GM12878 (cell line): ENCODE measurements around the gene ELK4. TPM values are rescaled to one million over a fixed set of nuclear protein-coding genes. Genes with fewer than 3 reads are reported as not detected.

Experiments
- ATAC-seq: fragments of 200-7000 bp; cut with Tn5 transposase; 3 replicates; pipeline ENCODE4 v1.9.1; 2020; ENCODE audit warnings: mild to moderate bottlenecking, moderate library complexity
- BruUV-seq: library from RNA; stranded (reverse); fragments of 400-500 nt; replicated peaks from 2 replicates; lab custom pipeline; 2021; lab: Mats Ljungman, UMichigan
- CTCF ChIA-PET: fragments of 300-600 bp; sonication (Branson Sonifier 250); formaldehyde crosslinking; extraction: SDS; loops from one replicate; lab custom pipeline; 2021; ENCODE audit warnings: inconsistent platforms; lab: Yijun Ruan, JAX
- POLR2A ChIA-PET: fragments of 350-600 bp; formaldehyde crosslinking; extraction: SDS; loops from one replicate; lab custom pipeline; 2021; ENCODE audit warnings: inconsistent platforms; lab: Charles Lee
- RAD21 ChIA-PET: fragments of 300-600 bp; sonication (Branson Sonifier 250); formaldehyde crosslinking; loops from one replicate; lab custom pipeline; 2023; ENCODE audit warnings: antibody characterized with exemption; ENCODE audit not compliant: unreplicated experiment; lab: Charles Lee
- SMC1A ChIA-PET: fragments of 300-600 bp; sonication (Branson Sonifier 250); formaldehyde crosslinking; loops from one replicate; lab custom pipeline; 2023; ENCODE audit not compliant: unreplicated experiment, uncharacterized antibody; lab: Charles Lee
- DNase-seq: peaks from one replicate; pipeline ENCODE4 v3.0.0-alpha.2; 2011; ENCODE audit warnings: low read depth, low spot score
- FAIRE-seq: peaks from 3 replicates; lab custom pipeline; 2011; peaks lifted over from hg19 to GRCh38; lab: Jason Lieb, UNC
- H2AFZ ChIP-seq: 2 replicates; pipeline ENCODE4 v1.6.0; 2011; ENCODE audit warnings: low read depth, low read length, control low read depth; ENCODE audit not compliant: control insufficient read depth
- H3K27ac ChIP-seq: 2 replicates; pipeline ENCODE4 v1.5.1; 2011; ENCODE audit warnings: control low read depth; ENCODE audit not compliant: control insufficient read depth, insufficient read depth
- H3K27me3 ChIP-seq, 2 experiments: replicated peaks in 1 of 2; 2 replicates each; pipeline versions ENCODE4 v1.6.0 to v1.6.1; 2011; ENCODE audit warnings: low read length in 1 of 2; ENCODE audit not compliant: control insufficient read depth in 2 of 2, insufficient read depth in 2 of 2
- H3K36me3 ChIP-seq, 2 experiments: 2 replicates each; pipeline ENCODE4 v1.5.1; 2011; ENCODE audit warnings: low read length in 1 of 2; ENCODE audit not compliant: control insufficient read depth in 2 of 2, insufficient read depth in 2 of 2
- H3K4me1 ChIP-seq: 2 replicates; pipeline ENCODE4 v1.6.1; 2011; ENCODE audit warnings: mild to moderate bottlenecking, low read length, moderate library complexity, mixed read lengths; ENCODE audit not compliant: control insufficient read depth, insufficient read depth
- H3K4me2 ChIP-seq: 2 replicates; pipeline ENCODE4 v1.6.0; 2011; ENCODE audit warnings: control low read depth; ENCODE audit not compliant: control insufficient read depth, insufficient read depth
- H3K4me3 ChIP-seq: fragments of 200-600 bp; sonication (generic); 2 replicates; pipeline ENCODE4 v1.5.1; 2016
- H3K79me2 ChIP-seq: 2 replicates; pipeline ENCODE4 v1.6.0; 2011; ENCODE audit warnings: low read length; ENCODE audit not compliant: control insufficient read depth, insufficient read depth
- H3K9ac ChIP-seq: 2 replicates; pipeline ENCODE4 v1.8.0; 2011; ENCODE audit warnings: low read length, control low read depth, mixed read lengths; ENCODE audit not compliant: control insufficient read depth, insufficient read depth
- H3K9me3 ChIP-seq: replicated peaks from 3 replicates; pipeline ENCODE4 v1.5.1; 2011; ENCODE audit warnings: mild to moderate bottlenecking, low read length; ENCODE audit not compliant: control insufficient read depth, insufficient read depth
- H4K20me1 ChIP-seq: 2 replicates; pipeline ENCODE4 v1.6.0; 2011; ENCODE audit not compliant: control insufficient read depth, insufficient read depth
- BHLHE40 ChIP-seq, 2 experiments: fragments of 450-650 bp in 1 of 2; IDR thresholded peaks; 2 replicates each; pipeline ENCODE4 v1.6.1; 2011 to 2017; ENCODE audit warnings: low read depth in 2 of 2, borderline replicate concordance in 1 of 2, improper control_type of control experiment in 1 of 2, low read length in 1 of 2, mild to moderate bottlenecking in 1 of 2
- BRCA1 ChIP-seq: IDR thresholded peaks from 2 replicates; pipeline ENCODE4 v1.6.1; 2011; ENCODE audit warnings: low read depth, low read length, improper control_type of control experiment
- MTA2 ChIP-seq: fragments of 450-650 bp; IDR thresholded peaks from 2 replicates; pipeline ENCODE4 v1.6.1; 2016; ENCODE audit warnings: low read depth, mild to moderate bottlenecking, moderate library complexity
- MTA3 ChIP-seq: IDR thresholded peaks from 2 replicates; pipeline ENCODE4 v1.6.1; 2012; ENCODE audit warnings: low read length, inconsistent platforms, borderline replicate concordance
- WRNIP1 ChIP-seq: IDR thresholded peaks from 2 replicates; pipeline ENCODE4 v1.6.1; 2011; ENCODE audit warnings: low read depth, low read length, improper control_type of control experiment, borderline replicate concordance
- WGBS: methylation state at CpG from one replicate; pipeline ENCODE4 v1.1.6; 2016; ENCODE audit warnings: low lambda C conversion rate; ENCODE audit not compliant: insufficient replicate concordance, insufficient coverage; ENCODE audit errors: missing lambda C conversion rate; 5-methylcytosine and 5-hydroxymethylcytosine counted together
- in situ Hi-C: fragments of 300-500 bp; cut with MboI; formaldehyde crosslinking; loops from 9 replicates; pipeline ENCODE4 v1.14.3; 2018; ENCODE audit warnings: mixed read lengths
- intact Hi-C: fragments of 100-400 bp; cut with micrococcal nuclease; formaldehyde crosslinking; loops from one replicate; pipeline ENCODE4 v1.14.2; 2022; ENCODE audit not compliant: unreplicated experiment
- polyA plus RNA-seq, 11 experiments: library from polyadenylated mRNA; depleted of rRNA in 4 of 11; unstranded in 6 of 11; stranded (reverse) in 5 of 11; fragments of >200 nt; fragmentation: Nextera tagmentation in 4 of 11; fragmentation: Illumina TruSeq in 1 of 11; extraction: Ambion mirVana in 4 of 11; extraction: Trizol in 1 of 11; gene quantifications; 1 replicate in 1 of 11; 2 replicates in 10 of 11; pipeline versions ENCODE4 v1.2.1 to v1.2.3, GENCODE V29; 2011 to 2016; ENCODE audit warnings: inconsistent platforms in 2 of 11, missing spikeins in 2 of 11, low read depth in 1 of 11
- total RNA-seq, 4 experiments: library from RNA; depleted of rRNA in 3 of 4; stranded (reverse); fragments of >200 nt in 3 of 4; fragmentation: Illumina TruSeq in 1 of 4; extraction: Trizol in 1 of 4; gene quantifications; 2 replicates each; pipeline versions ENCODE4 v1.2.1 to v1.2.3, GENCODE V29; 2013 to 2021
- TF ChIP-seq, protein P1 (sequence below): IDR thresholded peaks from 2 replicates; pipeline ENCODE4 v1.6.1; 2011; ENCODE audit warnings: borderline replicate concordance, low read depth, mild to moderate bottlenecking, moderate library complexity, low read length; ENCODE audit not compliant: insufficient read depth, poor library complexity, severe bottlenecking
- TF ChIP-seq, protein P2 (sequence below): fragments of 450-650 bp; formaldehyde crosslinking; IDR thresholded peaks from 2 replicates; pipeline ENCODE4 v1.4.0; 2020; ENCODE audit warnings: mild to moderate bottlenecking, moderate library complexity
- TF ChIP-seq, protein P3 (sequence below): fragments of 150-350 bp; IDR thresholded peaks from 2 replicates; pipeline ENCODE4 v1.6.1; 2016; ENCODE audit warnings: low read depth, low read length

The ELK4 gene
- total and polyA plus RNA-seq, 10 of the 15 experiments (the other 5 are each of a cell fraction or from before 2014, with no cell fraction given), result 5.2 to 71.5 (median 18.5) TPM

DNA sequence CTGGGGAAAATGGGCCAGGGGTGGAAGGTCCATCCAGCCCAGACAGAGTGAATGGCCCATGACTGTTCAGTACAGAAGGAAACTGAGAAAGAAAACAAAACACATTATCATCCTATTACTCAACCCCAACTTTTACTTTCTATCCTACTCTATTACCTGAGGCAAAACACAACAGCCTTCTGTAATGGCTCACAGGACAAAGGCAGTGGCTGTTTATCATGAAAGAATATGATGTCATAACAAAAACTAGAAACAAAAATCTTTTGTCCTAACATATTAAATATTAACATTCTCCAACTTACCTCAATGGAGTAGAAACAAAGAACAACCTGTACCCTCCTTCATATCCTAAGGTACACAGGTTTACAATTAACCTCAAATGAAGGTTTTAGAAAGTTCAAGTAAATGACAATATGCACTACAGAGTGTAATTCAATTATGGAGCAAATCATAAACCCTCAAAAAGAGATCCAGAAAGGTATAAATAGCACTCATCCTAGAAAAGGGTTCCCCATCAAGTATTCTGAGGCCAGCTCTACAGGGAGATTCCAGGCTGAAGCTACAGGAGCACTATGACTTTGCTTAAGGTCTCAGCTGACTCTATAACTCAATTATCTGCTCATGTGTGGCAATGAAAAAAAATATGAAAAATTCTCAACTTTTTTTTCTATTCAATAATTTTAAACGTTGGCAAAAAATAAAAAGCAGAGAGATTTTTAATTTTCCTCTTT, 15.1 kb downstream of the ELK4 start:
- Histone ChIP-seq H3K27ac (peak overlapping the region; percentile 24; the same call in 1 of the 2 replicates), H3K4me1 (peaks cover 5% of the 10 kb centered on the region; the same call in 1 of the 2 replicates), H3K9ac (no peak overlapping the region), H3K9me3 (no peaks in the 10 kb centered on the region), H3K36me3 (peaks cover 10 to 36% of the 10 kb centered on the region in 2 experiments), H3K79me2 (peaks cover 4% of the 10 kb centered on the region), H4K20me1 (no peaks in the 10 kb centered on the region), H3K4me2 (no peak overlapping the region), H3K4me3 (no peak overlapping the region), H3K27me3 (no peaks in the 10 kb centered on the region), H2AFZ (no peak overlapping the region)
- DNase-seq, result no peak
- intact Hi-C loops, result no loop called here
- peak; percentile 96 for ATAC-seq
- POLR2A ChIA-PET, result no interaction called here
- RAD21 ChIA-PET, result interaction anchor here (0.7 to 1.4 kb wide), 4 partner anchors 14 to 25 kb away, joined by 3 to 4 read pairs (median 4); no protein-coding TSS in a partner anchor
- no peak for FAIRE-seq
- 0% methylated on average over 1 of the region's 1 CpG for WGBS
- BruUV-seq, result no TSS peak
- CTCF ChIA-PET, result interaction anchor here (0.9 to 5.6 kb wide), 6 partner anchors 13 to 92 kb away, joined by 3 to 19 read pairs (median 4); partner anchors contain the start of gene ELK4
- in situ Hi-C loops, result no loop called here
- SMC1A ChIA-PET, result interaction anchor here (1.0 to 1.4 kb wide), 6 partner anchors 7 to 39 kb away, joined by 3 to 7 read pairs (median 4); no protein-coding TSS in a partner anchor
- TF ChIP-seq BRCA1 (no peak), WRNIP1 (no peak), MTA3 (no peak), BHLHE40 (IDR thresholded peaks at IDR 0.05; ENCODE audit: borderline replicate concordance in 1 of 2, low read depth in 2 of 2, low read length in 1 of 2) (no peak), MTA2 (peak; percentile 46; the same call in 1 of the 2 replicates)
- TF ChIP-seq, protein P1, sequence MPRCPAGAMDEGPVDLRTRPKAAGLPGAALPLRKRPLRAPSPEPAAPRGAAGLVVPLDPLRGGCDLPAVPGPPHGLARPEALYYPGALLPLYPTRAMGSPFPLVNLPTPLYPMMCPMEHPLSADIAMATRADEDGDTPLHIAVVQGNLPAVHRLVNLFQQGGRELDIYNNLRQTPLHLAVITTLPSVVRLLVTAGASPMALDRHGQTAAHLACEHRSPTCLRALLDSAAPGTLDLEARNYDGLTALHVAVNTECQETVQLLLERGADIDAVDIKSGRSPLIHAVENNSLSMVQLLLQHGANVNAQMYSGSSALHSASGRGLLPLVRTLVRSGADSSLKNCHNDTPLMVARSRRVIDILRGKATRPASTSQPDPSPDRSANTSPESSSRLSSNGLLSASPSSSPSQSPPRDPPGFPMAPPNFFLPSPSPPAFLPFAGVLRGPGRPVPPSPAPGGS, result no peak
- TF ChIP-seq, protein P2, sequence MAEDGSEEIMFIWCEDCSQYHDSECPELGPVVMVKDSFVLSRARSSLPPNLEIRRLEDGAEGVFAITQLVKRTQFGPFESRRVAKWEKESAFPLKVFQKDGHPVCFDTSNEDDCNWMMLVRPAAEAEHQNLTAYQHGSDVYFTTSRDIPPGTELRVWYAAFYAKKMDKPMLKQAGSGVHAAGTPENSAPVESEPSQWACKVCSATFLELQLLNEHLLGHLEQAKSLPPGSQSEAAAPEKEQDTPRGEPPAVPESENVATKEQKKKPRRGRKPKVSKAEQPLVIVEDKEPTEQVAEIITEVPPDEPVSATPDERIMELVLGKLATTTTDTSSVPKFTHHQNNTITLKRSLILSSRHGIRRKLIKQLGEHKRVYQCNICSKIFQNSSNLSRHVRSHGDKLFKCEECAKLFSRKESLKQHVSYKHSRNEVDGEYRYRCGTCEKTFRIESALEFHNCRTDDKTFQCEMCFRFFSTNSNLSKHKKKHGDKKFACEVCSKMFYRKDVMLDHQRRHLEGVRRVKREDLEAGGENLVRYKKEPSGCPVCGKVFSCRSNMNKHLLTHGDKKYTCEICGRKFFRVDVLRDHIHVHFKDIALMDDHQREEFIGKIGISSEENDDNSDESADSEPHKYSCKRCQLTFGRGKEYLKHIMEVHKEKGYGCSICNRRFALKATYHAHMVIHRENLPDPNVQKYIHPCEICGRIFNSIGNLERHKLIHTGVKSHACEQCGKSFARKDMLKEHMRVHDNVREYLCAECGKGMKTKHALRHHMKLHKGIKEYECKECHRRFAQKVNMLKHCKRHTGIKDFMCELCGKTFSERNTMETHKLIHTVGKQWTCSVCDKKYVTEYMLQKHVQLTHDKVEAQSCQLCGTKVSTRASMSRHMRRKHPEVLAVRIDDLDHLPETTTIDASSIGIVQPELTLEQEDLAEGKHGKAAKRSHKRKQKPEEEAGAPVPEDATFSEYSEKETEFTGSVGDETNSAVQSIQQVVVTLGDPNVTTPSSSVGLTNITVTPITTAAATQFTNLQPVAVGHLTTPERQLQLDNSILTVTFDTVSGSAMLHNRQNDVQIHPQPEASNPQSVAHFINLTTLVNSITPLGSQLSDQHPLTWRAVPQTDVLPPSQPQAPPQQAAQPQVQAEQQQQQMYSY (CRISPR knock-in tag), result no peak
- TF ChIP-seq, protein P3, sequence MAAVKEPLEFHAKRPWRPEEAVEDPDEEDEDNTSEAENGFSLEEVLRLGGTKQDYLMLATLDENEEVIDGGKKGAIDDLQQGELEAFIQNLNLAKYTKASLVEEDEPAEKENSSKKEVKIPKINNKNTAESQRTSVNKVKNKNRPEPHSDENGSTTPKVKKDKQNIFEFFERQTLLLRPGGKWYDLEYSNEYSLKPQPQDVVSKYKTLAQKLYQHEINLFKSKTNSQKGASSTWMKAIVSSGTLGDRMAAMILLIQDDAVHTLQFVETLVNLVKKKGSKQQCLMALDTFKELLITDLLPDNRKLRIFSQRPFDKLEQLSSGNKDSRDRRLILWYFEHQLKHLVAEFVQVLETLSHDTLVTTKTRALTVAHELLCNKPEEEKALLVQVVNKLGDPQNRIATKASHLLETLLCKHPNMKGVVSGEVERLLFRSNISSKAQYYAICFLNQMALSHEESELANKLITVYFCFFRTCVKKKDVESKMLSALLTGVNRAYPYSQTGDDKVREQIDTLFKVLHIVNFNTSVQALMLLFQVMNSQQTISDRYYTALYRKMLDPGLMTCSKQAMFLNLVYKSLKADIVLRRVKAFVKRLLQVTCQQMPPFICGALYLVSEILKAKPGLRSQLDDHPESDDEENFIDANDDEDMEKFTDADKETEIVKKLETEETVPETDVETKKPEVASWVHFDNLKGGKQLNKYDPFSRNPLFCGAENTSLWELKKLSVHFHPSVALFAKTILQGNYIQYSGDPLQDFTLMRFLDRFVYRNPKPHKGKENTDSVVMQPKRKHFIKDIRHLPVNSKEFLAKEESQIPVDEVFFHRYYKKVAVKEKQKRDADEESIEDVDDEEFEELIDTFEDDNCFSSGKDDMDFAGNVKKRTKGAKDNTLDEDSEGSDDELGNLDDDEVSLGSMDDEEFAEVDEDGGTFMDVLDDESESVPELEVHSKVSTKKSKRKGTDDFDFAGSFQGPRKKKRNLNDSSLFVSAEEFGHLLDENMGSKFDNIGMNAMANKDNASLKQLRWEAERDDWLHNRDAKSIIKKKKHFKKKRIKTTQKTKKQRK, result no peak
